Aortic smooth muscle cell (primary cell): ENCODE results near the gene EIF2S3B. TPM values are rescaled to one million over a fixed set of nuclear protein-coding genes. Genes with fewer than 3 reads are reported as not detected.

Experiments used
- total RNA-seq: library from RNA; depleted of rRNA; stranded (reverse); fragments of >200 nt; gene quantifications from 2 replicates; pipeline ENCODE4 v1.2.3, GENCODE V29; 2014

EIF2S3B gene
- 0.93 and 1.3 TPM in 2 replicates for total RNA-seq

GRCh38 chr12:10505620-10506019, at the start of gene EIF2S3B:
EIF2S3B (plus strand) TSS chr12:10505890; CDS start chr12:10505903, 13 bp downstream.

Other genes starting within 250 kb of the EIF2S3B start
- 0.06 and 0.13 TPM in 2 replicates for gene KLRD1, start 198.0 kb upstream of the EIF2S3B start, total RNA-seq
- not detected in 2 replicates for gene KLRK1, start 115.8 kb upstream of the EIF2S3B start, total RNA-seq
- not detected in 2 replicates for gene KLRC4, start 96.1 kb upstream of the EIF2S3B start, total RNA-seq
- gene KLRC3, start 85.3 kb upstream of the EIF2S3B start, total RNA-seq: not detected in 2 replicates
- gene KLRC2, start 69.9 kb upstream of the EIF2S3B start, total RNA-seq: not detected in 2 replicates
- gene KLRC1, start 52.5 kb upstream of the EIF2S3B start, total RNA-seq: not detected in 2 replicates
- gene MAGOHB, start 107.7 kb downstream of the EIF2S3B start, total RNA-seq: 21.7 and 27.8 TPM in 2 replicates
- gene STYK1, start 168.2 kb downstream of the EIF2S3B start, total RNA-seq: 0.40 and 0.56 TPM in 2 replicates
- 77.0 and 94.3 TPM in 2 replicates for gene YBX3, start 217.4 kb downstream of the EIF2S3B start, total RNA-seq